Measurements from ENCODE around the gene CARD6. TPM values are rescaled to one million over a fixed set of nuclear protein-coding genes. Genes with fewer than 3 reads are reported as not detected.

Gene CARD6
- total and polyA plus RNA-seq, 2 of the 13 experiments (the other 11 are each of a cell fraction or from before 2014, with no cell fraction given), result 0.33 to 1.4 TPM

- peak; percentile 78; the same call in 1 of the 2 replicates for TF ChIP-seq ZNF572 (CRISPR knock-in tag; IDR thresholded peaks at IDR 0.05)
- no peak for TF ChIP-seq ZIK1 (CRISPR knock-in tag; IDR thresholded peaks at IDR 0.05; ENCODE audit: borderline replicate concordance, low read depth)
- TF ChIP-seq KDM4B (CRISPR knock-in tag; IDR thresholded peaks at IDR 0.05), result peak; percentile 93; the same call in 1 of the 2 replicates
- TF ChIP-seq SATB2 (CRISPR knock-in tag; IDR thresholded peaks at IDR 0.05), result no peak
- TF ChIP-seq, protein P1, sequence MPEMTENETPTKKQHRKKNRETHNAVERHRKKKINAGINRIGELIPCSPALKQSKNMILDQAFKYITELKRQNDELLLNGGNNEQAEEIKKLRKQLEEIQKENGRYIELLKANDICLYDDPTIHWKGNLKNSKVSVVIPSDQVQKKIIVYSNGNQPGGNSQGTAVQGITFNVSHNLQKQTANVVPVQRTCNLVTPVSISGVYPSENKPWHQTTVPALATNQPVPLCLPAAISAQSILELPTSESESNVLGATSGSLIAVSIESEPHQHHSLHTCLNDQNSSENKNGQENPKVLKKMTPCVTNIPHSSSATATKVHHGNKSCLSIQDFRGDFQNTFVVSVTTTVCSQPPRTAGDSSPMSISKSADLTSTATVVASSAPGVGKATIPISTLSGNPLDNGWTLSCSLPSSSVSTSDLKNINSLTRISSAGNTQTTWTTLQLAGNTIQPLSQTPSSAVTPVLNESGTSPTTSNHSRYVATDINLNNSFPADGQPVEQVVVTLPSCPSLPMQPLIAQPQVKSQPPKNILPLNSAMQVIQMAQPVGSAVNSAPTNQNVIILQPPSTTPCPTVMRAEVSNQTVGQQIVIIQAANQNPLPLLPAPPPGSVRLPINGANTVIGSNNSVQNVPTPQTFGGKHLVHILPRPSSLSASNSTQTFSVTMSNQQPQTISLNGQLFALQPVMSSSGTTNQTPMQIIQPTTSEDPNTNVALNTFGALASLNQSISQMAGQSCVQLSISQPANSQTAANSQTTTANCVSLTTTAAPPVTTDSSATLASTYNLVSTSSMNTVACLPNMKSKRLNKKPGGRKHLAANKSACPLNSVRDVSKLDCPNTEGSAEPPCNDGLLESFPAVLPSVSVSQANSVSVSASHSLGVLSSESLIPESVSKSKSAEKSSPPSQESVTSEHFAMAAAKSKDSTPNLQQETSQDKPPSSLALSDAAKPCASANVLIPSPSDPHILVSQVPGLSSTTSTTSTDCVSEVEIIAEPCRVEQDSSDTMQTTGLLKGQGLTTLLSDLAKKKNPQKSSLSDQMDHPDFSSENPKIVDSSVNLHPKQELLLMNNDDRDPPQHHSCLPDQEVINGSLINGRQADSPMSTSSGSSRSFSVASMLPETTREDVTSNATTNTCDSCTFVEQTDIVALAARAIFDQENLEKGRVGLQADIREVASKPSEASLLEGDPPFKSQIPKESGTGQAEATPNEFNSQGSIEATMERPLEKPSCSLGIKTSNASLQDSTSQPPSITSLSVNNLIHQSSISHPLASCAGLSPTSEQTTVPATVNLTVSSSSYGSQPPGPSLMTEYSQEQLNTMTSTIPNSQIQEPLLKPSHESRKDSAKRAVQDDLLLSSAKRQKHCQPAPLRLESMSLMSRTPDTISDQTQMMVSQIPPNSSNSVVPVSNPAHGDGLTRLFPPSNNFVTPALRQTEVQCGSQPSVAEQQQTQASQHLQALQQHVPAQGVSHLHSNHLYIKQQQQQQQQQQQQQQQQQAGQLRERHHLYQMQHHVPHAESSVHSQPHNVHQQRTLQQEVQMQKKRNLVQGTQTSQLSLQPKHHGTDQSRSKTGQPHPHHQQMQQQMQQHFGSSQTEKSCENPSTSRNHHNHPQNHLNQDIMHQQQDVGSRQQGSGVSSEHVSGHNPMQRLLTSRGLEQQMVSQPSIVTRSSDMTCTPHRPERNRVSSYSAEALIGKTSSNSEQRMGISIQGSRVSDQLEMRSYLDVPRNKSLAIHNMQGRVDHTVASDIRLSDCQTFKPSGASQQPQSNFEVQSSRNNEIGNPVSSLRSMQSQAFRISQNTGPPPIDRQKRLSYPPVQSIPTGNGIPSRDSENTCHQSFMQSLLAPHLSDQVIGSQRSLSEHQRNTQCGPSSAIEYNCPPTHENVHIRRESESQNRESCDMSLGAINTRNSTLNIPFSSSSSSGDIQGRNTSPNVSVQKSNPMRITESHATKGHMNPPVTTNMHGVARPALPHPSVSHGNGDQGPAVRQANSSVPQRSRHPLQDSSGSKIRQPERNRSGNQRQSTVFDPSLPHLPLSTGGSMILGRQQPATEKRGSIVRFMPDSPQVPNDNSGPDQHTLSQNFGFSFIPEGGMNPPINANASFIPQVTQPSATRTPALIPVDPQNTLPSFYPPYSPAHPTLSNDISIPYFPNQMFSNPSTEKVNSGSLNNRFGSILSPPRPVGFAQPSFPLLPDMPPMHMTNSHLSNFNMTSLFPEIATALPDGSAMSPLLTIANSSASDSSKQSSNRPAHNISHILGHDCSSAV (CRISPR knock-in tag; IDR thresholded peaks at IDR 0.05; ENCODE audit: borderline replicate concordance), result no peak
- peak; percentile 92 for TF ChIP-seq CREM (IDR thresholded peaks at IDR 0.05)
- TF ChIP-seq CREM (CRISPR knock-in tag; IDR thresholded peaks at IDR 0.05), result no peak
- TF ChIP-seq POGZ (CRISPR knock-in tag; IDR thresholded peaks at IDR 0.05), result peak; percentile 99
- TF ChIP-seq MLXIP (CRISPR knock-in tag; IDR thresholded peaks at IDR 0.05; ENCODE audit: borderline replicate concordance), result no peak
- no peak for TF ChIP-seq ZNF513 (CRISPR knock-in tag; conservative IDR thresholded peaks at IDR 0.05)
- TF ChIP-seq ZBTB14 (CRISPR knock-in tag; IDR thresholded peaks at IDR 0.05), result no peak
- TF ChIP-seq, protein P2, sequence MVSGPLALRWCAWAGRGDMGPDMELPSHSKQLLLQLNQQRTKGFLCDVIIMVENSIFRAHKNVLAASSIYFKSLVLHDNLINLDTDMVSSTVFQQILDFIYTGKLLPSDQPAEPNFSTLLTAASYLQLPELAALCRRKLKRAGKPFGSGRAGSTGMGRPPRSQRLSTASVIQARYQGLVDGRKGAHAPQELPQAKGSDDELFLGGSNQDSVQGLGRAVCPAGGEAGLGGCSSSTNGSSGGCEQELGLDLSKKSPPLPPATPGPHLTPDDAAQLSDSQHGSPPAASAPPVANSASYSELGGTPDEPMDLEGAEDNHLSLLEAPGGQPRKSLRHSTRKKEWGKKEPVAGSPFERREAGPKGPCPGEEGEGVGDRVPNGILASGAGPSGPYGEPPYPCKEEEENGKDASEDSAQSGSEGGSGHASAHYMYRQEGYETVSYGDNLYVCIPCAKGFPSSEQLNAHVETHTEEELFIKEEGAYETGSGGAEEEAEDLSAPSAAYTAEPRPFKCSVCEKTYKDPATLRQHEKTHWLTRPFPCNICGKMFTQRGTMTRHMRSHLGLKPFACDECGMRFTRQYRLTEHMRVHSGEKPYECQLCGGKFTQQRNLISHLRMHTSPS (CRISPR knock-in tag; IDR thresholded peaks at IDR 0.05; ENCODE audit: low read depth), result no peak
Observed at GRCh38 chr5:40834849-40835787, 6.0 kb upstream of the CARD6 start, which contains the start of gene RPL37 (continued).
